Measurements from ENCODE around the gene RASAL2.

RASAL2 gene

GRCh38 chr1:178457651-178458050 is 363.7 kb downstream of the RASAL2 start:
- no peak for DNase-seq (ENCODE audit: low read depth in 3 of 3)

- DNase-seq (ENCODE audit: low read depth in 3 of 3), result no peak
Observed at GRCh38 chr1:178458203-178458602, 364.3 kb downstream of the RASAL2 start.

- no peak for DNase-seq (ENCODE audit: low read depth in 3 of 3)
Observed at GRCh38 chr1:178461104-178461503, 367.2 kb downstream of the RASAL2 start.

- no peak for DNase-seq (ENCODE audit: low read depth in 3 of 3)
Observed at GRCh38 chr1:178461701-178462100, 367.8 kb downstream of the RASAL2 start.

GRCh38 chr1:178464141-178464540 is 370.2 kb downstream of the RASAL2 start:
- no peak for DNase-seq (ENCODE audit: low read depth in 3 of 3)

GRCh38 chr1:178464566-178464965 is 370.7 kb downstream of the RASAL2 start:
- no peak for DNase-seq (ENCODE audit: low read depth in 3 of 3)

- DNase-seq (ENCODE audit: low read depth in 3 of 3), result no peak
Observed at GRCh38 chr1:178465011-178465410, 371.1 kb downstream of the RASAL2 start.

- DNase-seq (ENCODE audit: low read depth in 3 of 3), result no peak
Observed at GRCh38 chr1:178467837-178468236, 373.9 kb downstream of the RASAL2 start.

- DNase-seq (ENCODE audit: low read depth in 3 of 3), result no peak
Observed at GRCh38 chr1:178470411-178470960, 376.6 kb downstream of the RASAL2 start.

- no peak for DNase-seq (ENCODE audit: low read depth in 3 of 3)
Observed at GRCh38 chr1:178472531-178472930, 378.6 kb downstream of the RASAL2 start.

- DNase-seq (ENCODE audit: low read depth in 3 of 3), result no peak
Observed at GRCh38 chr1:178477373-178477772, 383.5 kb downstream of the RASAL2 start.

GRCh38 chr1:178477841-178478240 is 383.9 kb downstream of the RASAL2 start:
- DNase-seq (ENCODE audit: low read depth in 3 of 3), result no peak

GRCh38 chr1:178483251-178483957 is 389.5 kb downstream of the RASAL2 start:
- no peak for DNase-seq (ENCODE audit: low read depth in 3 of 3)

GRCh38 chr1:178484698-178485225 is 390.9 kb downstream of the RASAL2 start:
- DNase-seq (ENCODE audit: low read depth in 3 of 3), result no peak

- DNase-seq (ENCODE audit: low read depth in 3 of 3), result no peak
Observed at GRCh38 chr1:178485541-178485981, 391.7 kb downstream of the RASAL2 start.

GRCh38 chr1:178486100-178487069 is 392.5 kb downstream of the RASAL2 start:
- DNase-seq (ENCODE audit: low read depth in 3 of 3), result no peak

- DNase-seq (ENCODE audit: low read depth in 3 of 3), result no peak
Observed at GRCh38 chr1:178487070-178487615, 393.2 kb downstream of the RASAL2 start.

- DNase-seq (ENCODE audit: low read depth in 3 of 3), result no peak
Observed at GRCh38 chr1:178488393-178488792, 394.5 kb downstream of the RASAL2 start.

GRCh38 chr1:178489399-178489798 is 395.5 kb downstream of the RASAL2 start:
- DNase-seq (ENCODE audit: low read depth in 3 of 3), result no peak

GRCh38 chr1:178490136-178490535 is 396.2 kb downstream of the RASAL2 start:
- DNase-seq (ENCODE audit: low read depth in 3 of 3), result no peak

- no peak for DNase-seq (ENCODE audit: low read depth in 3 of 3)
Observed at GRCh38 chr1:178490967-178491366, 397.1 kb downstream of the RASAL2 start.

- no peak for DNase-seq (ENCODE audit: low read depth in 3 of 3)
Observed at GRCh38 chr1:178491721-178492120, 397.8 kb downstream of the RASAL2 start.

Data from stimulated activated CD4-positive, alpha-beta T cell treated with anti-CD3 and anti-CD28 coated beads, TNF-alpha, amount 100 ng/mL, for 24 hours (primary cell).